ENCODE results near the gene PPIL1. TPM values are rescaled to one million over a fixed set of nuclear protein-coding genes. Genes with fewer than 3 reads are reported as not detected.

Gene PPIL1
- total RNA-seq, 4 donors from 2014 or later: 9.2 to 19.8 (median 13.0) TPM

DNA sequence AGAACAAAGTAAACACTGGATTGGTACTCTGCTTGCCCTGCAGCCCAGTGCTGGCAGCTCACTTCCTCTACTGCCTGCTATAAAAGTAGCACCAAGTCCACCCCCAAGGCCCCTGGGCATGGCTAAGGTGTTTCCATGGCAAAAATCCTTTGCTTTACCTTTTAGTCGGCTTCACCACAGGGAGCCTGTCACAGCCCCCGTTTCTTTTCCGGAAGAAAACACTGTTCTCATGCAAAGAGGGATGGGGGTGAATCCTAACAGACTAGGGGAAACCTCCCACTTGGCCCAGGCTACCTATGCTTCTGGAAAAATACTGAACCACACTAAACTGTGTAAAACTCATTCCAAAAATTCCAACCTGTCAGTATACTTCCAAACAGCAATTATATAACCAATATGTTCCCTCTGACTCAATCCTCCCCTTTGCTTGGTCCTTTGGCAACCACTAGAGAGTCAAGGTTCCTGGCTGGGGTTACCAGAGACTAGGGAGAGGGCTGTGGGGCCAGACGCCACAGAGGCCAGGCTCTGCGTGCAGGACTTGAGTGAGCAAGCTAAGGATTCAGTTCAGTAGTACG is 16.1 kb downstream of the PPIL1 start:
- TF ChIP-seq POLR2A (IDR thresholded peaks at IDR 0.05) (no peak), CTCF (IDR thresholded peaks at IDR 0.05) (no peak), EP300 (IDR thresholded peaks at IDR 0.05) (no peak)
- Histone ChIP-seq H3K4me1 (no peaks in the 10 kb centered on the region), H3K4me3 (no peak overlapping the region), H3K9me3 (no peaks in the 10 kb centered on the region), H3K27ac (no peak overlapping the region), H3K27me3 (no peaks in the 10 kb centered on the region), H3K36me3 (peaks cover 0 to 47% (median 0%) of the 10 kb centered on the region in 3 donors)
- no peak for DNase-seq (ENCODE audit: low spot score in 2 of 2)
- WGBS, 2 donors: 53 to 63% methylated on average over 6 of the region's 6 CpGs

GRCh38 chr6:36857325-36857724 is 17.3 kb downstream of the PPIL1 start:
- no peak for DNase-seq (ENCODE audit: low spot score in 2 of 2)
- WGBS, 2 donors: 98 to 100% methylated on average over 4 of the region's 4 CpGs

DNA sequence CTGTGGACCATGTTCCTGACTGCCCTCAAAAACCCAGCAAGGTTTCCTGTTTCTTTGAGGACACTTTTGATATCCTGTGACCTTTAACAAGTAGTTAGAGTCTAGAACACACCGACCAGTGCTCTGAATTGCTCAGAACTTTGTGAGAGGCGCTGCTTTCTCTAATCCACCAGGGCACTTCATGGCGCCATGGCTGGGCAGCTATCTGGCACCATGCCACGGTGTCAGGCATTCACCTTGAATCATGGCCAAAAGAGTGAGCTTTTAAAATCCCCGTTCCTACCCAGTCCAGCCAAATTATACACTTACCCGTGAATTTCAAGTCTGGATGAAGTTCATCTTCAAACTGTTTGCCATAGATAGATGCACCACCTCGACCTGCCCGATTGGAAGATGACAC is 18.3 kb downstream of the PPIL1 start:
- Histone ChIP-seq H3K36me3 (peaks cover 0 to 41% (median 0%) of the 10 kb centered on the region in 3 donors), H3K27me3 (no peaks in the 10 kb centered on the region), H3K4me1 (peaks cover 0 to 3% (median 0%) of the 10 kb centered on the region in 4 donors), H3K4me3 (no peak overlapping the region), H3K27ac (no peak overlapping the region), H3K9me3 (peaks cover 0 to under 1% (median 0%) of the 10 kb centered on the region in 4 donors)
- DNase-seq (ENCODE audit: low spot score in 2 of 2): no peak
- WGBS, 2 donors: 80 to 81% methylated on average over 8 of the region's 8 CpGs
- TF ChIP-seq POLR2A (IDR thresholded peaks at IDR 0.05) (no peak), CTCF (IDR thresholded peaks at IDR 0.05) (no peak)

More at GRCh38 chr6:36857325-36857724, 17.3 kb downstream of the PPIL1 start:
- TF ChIP-seq EP300 (IDR thresholded peaks at IDR 0.05): no peak
- TF ChIP-seq POLR2A (IDR thresholded peaks at IDR 0.05): no peak
- TF ChIP-seq CTCF (IDR thresholded peaks at IDR 0.05): no peak
- no peaks in the 10 kb centered on the region for H3K9me3 ChIP-seq
- H3K27me3 ChIP-seq: no peaks in the 10 kb centered on the region
- H3K27ac ChIP-seq: no peak overlapping the region
- H3K36me3 ChIP-seq: peaks cover 0 to 47% (median 0%) of the 10 kb centered on the region in 3 donors
- H3K4me3 ChIP-seq: no peak overlapping the region
- H3K4me1 ChIP-seq: no peaks in the 10 kb centered on the region

DNA sequence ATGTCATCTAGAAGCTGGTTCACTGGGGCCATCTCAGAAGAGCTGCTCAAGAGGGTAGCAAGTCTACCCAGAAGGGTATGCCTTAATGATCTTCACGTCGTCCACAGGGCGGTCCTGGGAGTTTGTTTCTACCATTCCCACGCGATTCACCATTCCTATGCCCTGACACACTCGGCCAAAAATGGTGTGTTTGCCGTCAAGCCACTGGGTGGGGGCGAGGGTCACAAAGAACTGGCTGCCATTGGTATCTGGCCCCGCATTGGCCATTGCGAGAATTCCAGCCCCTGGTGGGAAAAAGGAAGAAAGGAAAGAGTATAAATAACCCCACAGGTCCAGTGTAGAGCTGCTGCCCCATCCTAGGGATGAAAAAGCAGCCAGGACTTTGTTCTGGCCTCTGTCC is 18.9 kb downstream of the PPIL1 start:
- Histone ChIP-seq H3K36me3 (peaks cover 0 to 41% (median 0%) of the 10 kb centered on the region in 3 donors), H3K27ac (no peak overlapping the region)

More for the DNA sequence above, 18.9 kb downstream of the PPIL1 start:
- DNase-seq (ENCODE audit: low spot score in 2 of 2): no peak
- Histone ChIP-seq H3K9me3 (peaks cover 0 to 5% (median 0%) of the 10 kb centered on the region in 4 donors), H3K4me3 (no peak overlapping the region), H3K27me3 (no peaks in the 10 kb centered on the region), H3K4me1 (peaks cover 0 to 6% (median 0%) of the 10 kb centered on the region in 4 donors)
- 88 to 91% methylated on average over 10 of the region's 10 CpGs for WGBS, 2 donors
- TF ChIP-seq EP300 (IDR thresholded peaks at IDR 0.05) (no peak), CTCF (IDR thresholded peaks at IDR 0.05) (no peak), POLR2A (IDR thresholded peaks at IDR 0.05) (no peak)

Measured in tibial nerve (tissue), 4 donors.